NOMO-1 treated with dmso at 0.1 percent for 144 hours (cell line): ENCODE data around the gene FMR1NB.

Source experiments
- DNase-seq: peaks from one replicate; lab custom pipeline; 2025; ENCODE audit not compliant: unreplicated experiment; lab: John Stamatoyannopoulos, UW

FMR1NB gene

DNA sequence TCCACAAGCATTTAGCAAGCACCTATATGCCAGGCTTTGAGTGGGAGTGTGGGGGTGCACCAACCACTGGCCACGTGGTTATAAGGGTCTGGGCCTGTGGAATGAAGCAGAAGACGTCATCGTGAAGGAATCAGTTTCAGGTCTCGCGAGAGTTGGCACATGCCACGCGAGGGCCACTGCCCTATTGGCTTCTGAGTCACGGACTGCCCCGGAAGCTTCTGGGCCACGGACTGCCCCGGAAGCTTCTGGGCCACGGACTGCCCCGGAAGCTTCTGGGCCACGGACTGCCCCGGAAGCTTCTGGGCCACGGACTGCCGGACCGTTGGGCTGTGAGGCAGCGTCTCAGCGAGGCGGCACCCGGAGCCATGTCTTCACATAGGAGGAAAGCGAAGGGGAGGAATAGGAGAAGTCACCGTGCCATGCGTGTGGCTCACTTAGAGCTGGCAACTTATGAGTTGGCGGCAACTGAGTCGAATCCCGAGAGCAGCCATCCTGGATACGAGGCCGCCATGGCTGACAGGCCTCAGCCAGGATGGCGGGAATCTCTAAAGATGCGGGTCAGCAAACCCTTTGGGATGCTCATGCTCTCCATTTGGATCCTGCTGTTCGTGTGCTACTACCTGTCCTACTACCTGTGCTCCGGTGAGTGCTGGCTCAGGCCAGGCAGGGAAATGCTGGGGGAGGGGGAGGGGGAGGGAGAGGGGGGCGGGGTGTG, at the start of gene FMR1NB:
Gene FMR1NB (plus strand): TSS at position 300 of the 715 bp plus-strand sequence. CDS start 66 bp downstream, at position 366.
- DNase-seq = no peak

DNA sequence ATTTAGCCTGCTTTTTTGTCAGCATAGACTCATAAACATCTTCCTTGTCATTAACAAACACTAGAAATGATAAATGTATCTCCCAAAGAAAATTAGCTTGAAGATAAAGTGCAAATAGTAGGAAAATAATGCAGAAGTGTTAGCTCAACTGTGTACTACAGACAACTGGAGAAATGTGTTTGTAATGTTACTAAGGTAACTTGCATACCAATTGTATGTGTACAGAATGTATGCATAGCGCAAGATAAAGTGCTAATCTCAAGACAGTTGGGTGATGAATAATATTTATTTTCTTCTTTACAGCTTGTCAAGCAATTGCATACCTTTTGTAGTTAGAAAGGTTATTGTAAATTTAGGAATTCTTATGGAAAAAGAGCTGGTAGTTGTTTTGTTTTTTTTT, 47.3 kb upstream of the FMR1NB start:
- DNase-seq = no peak

DNA sequence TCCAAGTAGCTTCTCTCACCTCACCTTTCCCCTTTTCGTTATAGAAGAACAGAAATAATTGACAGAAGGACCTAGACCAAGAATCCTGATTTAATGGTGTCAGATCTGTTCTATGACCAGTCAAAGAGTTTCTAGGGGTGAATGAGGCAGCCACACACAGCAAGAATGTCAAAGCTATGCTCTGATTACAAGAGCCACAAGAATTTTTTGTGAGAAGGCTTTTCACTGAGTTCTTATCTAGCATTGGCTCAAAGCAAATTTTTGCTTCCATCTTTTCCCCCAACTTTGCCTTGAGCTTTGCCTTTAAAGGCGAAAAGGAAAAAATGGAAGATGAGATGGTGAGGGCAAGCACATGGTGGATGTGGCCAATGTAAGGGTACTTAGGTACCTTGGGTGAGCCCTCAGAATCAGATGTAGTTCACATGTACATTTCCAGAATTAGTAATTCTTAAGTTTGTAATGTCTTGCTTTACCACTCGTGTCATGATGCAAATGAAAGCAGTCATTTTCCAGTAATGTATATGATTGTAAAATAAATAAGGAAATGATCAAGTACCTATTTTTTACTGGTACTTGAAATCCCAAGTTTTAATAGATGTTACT, 45.9 kb upstream of the FMR1NB start:
- no peak for DNase-seq

- DNase-seq = no peak
These were observed 35.9 kb upstream of the FMR1NB start for GRCh38 chrX:147945286-147945685.

GRCh38 chrX:147948531-147948930, 32.6 kb upstream of the FMR1NB start:
- DNase-seq = no peak

DNA sequence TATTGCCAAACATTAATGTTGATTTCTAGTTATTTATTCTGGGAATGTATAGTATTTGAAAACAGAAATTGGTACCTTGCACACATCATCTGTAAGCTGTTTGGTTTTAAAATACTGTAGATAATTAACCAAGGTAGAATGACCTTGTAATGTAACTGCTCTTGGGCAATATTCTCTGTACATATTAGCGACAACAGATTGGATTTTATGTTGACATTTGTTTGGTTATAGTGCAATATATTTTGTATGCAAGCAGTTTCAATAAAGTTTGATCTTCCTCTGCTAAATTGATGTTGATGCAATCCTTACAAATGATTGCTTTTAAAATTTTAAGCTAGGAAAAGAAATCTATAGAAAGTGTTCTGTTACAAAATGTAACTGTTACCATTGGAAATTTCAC, 30.8 kb upstream of the FMR1NB start:
- no peak for DNase-seq

- no peak for DNase-seq
These were observed 27.2 kb upstream of the FMR1NB start for GRCh38 chrX:147953976-147954375.

- no peak for DNase-seq
These were observed 23.8 kb upstream of the FMR1NB start for GRCh38 chrX:147957291-147957690.

DNA sequence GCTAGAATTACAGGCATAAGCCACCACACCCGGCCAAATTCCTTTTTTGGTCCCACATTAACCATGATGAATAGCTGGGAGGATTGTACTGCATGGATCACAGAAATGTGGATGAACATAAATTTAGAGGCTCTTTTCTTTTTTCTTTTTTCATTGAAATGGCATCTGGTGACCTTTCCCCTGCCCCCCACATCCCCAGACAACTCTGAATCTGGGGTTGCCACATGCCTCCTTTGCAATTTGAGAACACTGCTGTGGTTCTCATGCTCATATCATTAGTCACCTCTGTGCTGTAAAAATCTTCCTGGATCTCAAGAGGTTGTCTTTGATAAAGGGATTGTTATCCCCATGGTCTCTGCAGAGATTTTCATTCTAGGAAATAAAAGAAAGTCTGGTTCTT, 22.8 kb upstream of the FMR1NB start:
- DNase-seq = no peak

DNA sequence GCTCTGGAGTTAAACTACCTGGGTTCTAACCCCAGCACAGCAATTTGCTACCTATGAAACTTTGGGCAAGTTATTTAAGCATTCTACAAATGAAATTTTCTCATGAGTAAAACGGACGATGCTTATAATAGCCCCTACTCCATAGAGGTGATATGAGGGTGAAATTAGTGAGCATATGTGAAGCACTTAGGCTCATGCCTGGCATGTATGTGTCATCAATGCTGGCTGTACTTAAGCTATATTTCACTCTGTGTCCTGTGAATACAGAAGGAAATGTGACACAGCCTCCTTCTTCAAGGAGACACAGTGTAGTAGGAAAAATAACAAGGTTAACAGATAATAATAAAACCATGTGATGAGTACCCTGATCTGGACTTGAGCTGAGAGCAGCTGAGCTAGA, 20.4 kb upstream of the FMR1NB start:
- no peak for DNase-seq

- no peak for DNase-seq
These were observed 18.7 kb upstream of the FMR1NB start for GRCh38 chrX:147962476-147962875.

DNA sequence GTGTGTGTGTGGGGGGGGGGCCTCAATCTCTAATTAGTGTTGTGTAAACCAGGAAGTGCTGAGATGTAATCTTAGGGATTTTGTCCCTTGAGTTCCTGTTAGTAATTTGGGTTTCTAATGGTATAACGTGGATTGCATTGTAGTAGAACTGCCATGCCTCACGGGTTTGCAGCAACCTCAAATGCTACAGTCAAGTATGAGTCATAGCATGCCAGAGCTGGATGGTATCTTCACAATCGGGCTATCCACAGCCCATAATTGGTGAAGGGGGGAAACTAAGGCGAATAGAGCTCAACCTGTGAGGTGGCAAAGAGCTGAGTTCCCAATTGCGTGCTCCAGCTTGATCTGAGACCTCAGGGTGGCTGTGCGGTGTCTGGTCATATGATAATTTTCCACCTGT, 2.2 kb upstream of the FMR1NB start:
- DNase-seq = no peak

GRCh38 chrX:148020329-148020728, 39.2 kb downstream of the FMR1NB start:
- DNase-seq = no peak

GRCh38 chrX:148024425-148025148, 43.5 kb downstream of the FMR1NB start:
- peak; percentile 54 for DNase-seq

DNA sequence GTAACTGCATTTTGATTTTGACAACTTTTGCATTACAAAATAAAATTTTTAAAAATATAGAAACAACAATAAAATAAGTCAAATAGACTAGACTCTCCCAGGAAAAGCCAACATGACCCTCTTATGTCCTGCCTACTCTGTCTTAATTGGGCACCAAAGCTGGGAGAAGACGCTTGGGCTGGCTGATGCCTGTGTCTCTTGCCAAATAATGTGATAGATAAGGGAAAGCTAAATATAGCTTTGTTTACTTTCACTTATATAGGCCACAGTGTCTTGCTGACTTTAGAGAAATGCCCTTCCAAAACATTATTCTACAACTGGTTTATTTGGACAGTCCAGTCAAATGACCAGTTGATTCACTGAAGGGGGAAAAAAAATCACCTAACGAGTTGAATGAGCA, 54.2 kb downstream of the FMR1NB start:
- no peak for DNase-seq

DNA sequence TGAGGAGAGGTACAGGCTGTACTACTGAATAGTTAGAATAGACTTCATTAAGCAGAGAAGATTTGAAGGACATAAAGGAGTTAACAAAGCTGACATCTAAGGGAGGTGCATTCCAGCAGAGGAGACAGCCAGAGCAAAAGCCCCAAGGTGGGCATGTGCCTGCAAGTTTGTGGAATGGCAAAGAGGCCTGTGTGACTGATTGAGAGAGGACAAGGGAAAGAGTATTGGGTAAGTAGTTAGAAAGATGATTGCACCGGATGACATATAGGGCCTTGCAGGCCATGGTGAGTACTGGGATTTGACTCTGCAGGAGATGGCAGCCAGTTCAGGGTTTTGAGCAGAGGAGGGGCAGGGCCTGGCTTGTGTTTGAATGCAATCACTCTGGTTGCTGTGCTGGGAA, 55.9 kb downstream of the FMR1NB start:
- no peak for DNase-seq

DNA sequence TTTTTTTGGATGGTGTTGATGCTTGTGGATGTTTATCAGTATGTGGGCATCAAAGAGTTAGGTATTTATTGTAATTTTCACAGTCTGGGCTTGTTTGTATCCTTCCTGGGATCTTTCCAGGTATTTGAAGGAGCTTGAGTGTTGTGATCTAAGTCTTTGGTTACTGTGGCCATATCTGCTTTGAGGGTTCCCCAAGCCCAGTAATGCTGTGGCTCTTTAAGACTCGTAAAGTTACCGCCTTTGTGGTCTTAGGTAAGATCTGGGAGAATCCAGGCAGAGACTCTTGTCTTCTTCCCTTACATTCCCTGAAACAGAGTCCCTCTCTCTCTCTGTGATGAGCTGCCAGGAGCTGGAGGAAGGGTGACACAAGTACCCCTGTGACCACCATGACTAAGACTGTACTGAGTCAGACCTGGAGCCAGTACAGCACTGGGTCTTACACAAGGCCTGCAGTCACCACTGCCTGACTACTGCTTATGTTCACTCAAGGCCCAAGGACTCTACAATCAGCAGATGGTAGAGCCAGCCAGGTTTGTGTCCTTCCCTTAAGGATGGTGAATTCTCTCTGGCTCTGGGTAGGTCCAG, 62.2 kb downstream of the FMR1NB start:
- DNase-seq = no peak

- DNase-seq = no peak
These were observed 66.1 kb downstream of the FMR1NB start for GRCh38 chrX:148047200-148047599.

- DNase-seq = no peak
These were observed 68.3 kb downstream of the FMR1NB start for GRCh38 chrX:148049441-148049840.

DNA sequence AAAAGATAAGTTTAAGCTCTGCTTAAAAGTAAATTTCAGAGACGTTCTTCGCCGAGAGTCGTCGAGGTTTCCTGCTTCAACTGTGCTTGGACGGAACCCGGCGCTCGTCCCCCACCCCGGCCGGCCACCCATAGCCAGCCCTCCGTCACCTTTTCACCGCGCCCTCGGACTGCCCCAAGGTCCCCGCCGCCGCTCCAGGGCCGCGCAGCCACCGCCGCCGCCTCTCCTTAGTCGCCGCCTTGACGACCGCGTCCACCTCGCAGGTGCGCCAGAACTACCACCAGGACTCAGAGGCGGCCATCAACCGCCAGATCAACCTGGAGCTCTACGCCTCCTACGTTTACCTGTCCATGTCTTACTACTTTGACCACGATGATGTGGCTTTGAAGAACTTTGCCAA, 70.8 kb downstream of the FMR1NB start:
- DNase-seq = no peak

GRCh38 chrX:148067285-148067684, 86.1 kb downstream of the FMR1NB start:
- no peak for DNase-seq
